ENCODE data around the gene OR56A5. TPM values are rescaled to one million over a fixed set of nuclear protein-coding genes. Genes with fewer than 3 reads are reported as not detected.

Gene OR56A5, protein sequence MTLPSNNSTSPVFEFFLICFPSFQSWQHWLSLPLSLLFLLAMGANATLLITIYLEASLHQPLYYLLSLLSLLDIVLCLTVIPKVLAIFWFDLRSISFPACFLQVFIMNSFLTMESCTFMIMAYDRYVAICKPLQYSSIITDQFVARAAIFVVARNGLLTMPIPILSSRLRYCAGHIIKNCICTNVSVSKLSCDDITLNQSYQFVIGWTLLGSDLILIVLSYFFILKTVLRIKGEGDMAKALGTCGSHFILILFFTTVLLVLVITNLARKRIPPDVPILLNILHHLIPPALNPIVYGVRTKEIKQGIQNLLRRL
- total RNA-seq (2014; rRNA removed; shearing (Covaris generic)), result 0.18 TPM in 1 of 2 replicates, not detected in the other

DNA sequence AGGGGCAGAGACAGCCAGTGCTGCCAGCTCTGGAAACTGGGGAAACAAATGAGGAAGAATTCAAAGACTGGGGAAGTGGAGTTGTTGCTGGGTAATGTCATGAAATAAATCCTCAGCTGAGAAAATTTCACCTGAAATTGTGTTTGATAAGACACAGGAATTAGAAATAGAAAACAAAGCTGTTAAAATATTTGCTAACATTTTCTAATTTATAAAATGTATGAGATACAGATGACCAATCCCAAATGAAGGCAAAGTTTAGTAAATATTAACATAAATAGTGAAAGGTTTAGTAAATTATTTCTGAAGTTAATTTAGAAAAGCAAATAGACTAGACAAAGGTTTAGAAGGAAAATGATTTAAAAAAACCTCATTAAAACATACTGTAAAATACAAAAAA, at the start of gene OR56A5:
Gene OR56A5 (minus strand): TSS at position 101 of the 400 bp plus-strand sequence. CDS start 0 bp downstream, at position 101.
- Histone ChIP-seq H3K4me3 (ENCODE audit: insufficient read depth, low read depth, low read length) (no peak within 1 kb of the TSS), H3K36me3 (replicated peaks; ENCODE audit: control insufficient read depth, insufficient read depth, low read length) (no peaks in the 10 kb centered on the region)

DNA sequence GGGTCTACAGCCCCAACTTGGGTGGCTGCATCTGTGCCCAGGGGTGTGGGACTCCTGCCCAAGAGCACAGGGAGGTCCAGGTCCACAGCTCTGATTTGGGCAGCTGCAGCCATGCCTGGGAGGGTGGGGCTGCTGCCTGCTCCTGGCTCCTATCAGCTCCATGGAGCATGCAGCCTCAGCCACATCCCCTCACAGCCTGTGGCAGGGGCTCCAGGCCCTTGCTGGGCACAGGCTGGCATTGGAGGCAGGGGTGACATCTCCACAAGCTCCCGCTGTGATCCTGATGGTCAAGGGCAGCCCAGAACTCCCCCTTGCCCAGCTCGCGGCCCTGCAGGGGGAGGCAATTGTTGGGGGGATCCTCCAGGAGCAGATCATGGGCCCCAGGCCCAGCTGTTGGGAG, 44.7 kb upstream of the OR56A5 start:
- Histone ChIP-seq H3K36me3 (replicated peaks; ENCODE audit: control insufficient read depth, insufficient read depth, low read length) (no peaks in the 10 kb centered on the region), H3K27me3 (ENCODE audit: control insufficient read depth, insufficient read depth, low read length) (no peaks in the 10 kb centered on the region), H3K4me3 (ENCODE audit: insufficient read depth, low read depth, low read length) (no peak overlapping the region)
- DNase-seq, result no peak

More for the DNA sequence above, at the start of gene OR56A5:
- no peaks in the 10 kb centered on the region for H3K27me3 ChIP-seq (ENCODE audit: control insufficient read depth, insufficient read depth, low read length)
- no peak for DNase-seq

DNA sequence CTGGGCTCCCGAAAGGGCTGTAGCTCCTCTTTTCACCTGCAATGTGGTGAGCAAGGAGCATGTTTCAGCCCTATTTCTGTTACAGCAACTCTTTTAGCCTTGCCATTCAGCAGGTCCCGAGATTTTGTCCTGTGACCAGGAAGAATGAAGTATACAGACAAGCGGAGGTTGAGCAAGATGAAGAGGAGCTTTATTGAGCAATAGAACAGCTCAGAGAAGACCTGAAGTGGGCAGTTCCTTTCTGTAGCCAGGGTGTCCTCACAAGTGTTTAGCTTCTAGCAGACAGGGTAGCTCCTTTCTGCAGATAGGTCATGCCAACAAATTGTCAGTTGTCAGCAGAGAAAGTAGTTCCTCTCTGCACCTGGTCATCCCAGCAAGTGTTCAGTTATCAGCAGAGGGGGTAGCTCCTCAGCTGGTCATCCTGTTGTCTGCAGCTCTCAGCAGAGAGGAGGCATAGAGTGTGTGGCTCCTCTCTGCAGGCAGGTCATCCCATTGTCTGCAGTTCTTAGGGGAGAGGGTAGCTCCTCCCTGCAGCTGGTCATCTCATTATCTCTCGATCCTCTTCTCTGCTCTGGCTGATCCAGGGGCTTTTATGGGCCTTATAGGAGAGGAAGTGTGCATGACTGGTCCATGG, 43.9 kb upstream of the OR56A5 start:
- no peaks in the 10 kb centered on the region for H3K27me3 ChIP-seq (ENCODE audit: control insufficient read depth, insufficient read depth, low read length)
- no peaks in the 10 kb centered on the region for H3K36me3 ChIP-seq (replicated peaks; ENCODE audit: control insufficient read depth, insufficient read depth, low read length)
- H3K4me3 ChIP-seq (ENCODE audit: insufficient read depth, low read depth, low read length), result no peak overlapping the region
- DNase-seq, result no peak

DNA sequence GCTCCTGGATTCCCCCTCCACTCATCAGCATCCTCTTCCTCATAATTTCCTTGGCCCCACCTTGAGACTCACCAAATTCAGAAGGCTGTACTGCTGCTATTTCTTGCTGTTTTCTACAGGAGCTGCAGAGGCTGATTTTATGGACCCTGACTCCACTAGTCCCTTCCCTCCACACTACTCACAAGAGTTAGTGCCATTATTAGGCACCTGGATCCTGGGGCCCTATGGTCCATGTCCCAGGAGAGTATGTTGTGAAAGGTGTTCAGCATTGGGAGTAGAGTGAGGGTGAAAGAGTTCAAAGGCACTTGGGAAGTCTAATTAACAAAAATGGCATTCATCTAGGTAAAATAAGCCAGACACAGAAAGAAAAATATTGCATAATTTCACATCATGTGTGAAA, 38.6 kb upstream of the OR56A5 start, which contains the start of gene OR56A4:
Gene OR56A4 (minus strand): TSS at position 101 of the 400 bp plus-strand sequence. CDS start 3,954 bp downstream, outside the sequence.
- H3K36me3 ChIP-seq (replicated peaks; ENCODE audit: control insufficient read depth, insufficient read depth, low read length), result no peaks in the 10 kb centered on the region
- DNase-seq, result no peak
- H3K27me3 ChIP-seq (ENCODE audit: control insufficient read depth, insufficient read depth, low read length), result no peaks in the 10 kb centered on the region
- H3K4me3 ChIP-seq (ENCODE audit: insufficient read depth, low read depth, low read length), result no peak within 1 kb of the TSS

DNA sequence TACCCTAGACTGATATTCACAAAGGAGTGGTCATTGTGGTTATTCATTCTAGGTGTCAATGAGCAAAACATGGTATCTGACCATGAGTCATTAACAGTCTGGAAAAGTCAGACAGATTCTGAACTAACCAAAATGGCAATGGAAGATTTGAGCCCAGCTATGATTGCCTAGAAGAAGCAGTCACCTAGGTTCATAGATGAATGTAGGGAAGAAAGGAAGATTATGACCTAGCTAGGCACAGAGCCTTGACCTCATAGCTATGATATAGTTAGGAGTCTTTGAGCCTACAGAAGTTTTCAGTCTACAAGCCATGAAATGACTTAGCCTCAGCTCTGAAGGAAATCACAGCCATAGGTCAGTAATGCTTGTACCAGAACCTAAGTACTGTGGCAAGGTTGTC, 38.1 kb upstream of the OR56A5 start:
- no peak for DNase-seq
- Histone ChIP-seq H3K4me3 (ENCODE audit: insufficient read depth, low read depth, low read length) (no peak overlapping the region), H3K27me3 (ENCODE audit: control insufficient read depth, insufficient read depth, low read length) (no peaks in the 10 kb centered on the region), H3K36me3 (replicated peaks; ENCODE audit: control insufficient read depth, insufficient read depth, low read length) (no peaks in the 10 kb centered on the region)

DNA sequence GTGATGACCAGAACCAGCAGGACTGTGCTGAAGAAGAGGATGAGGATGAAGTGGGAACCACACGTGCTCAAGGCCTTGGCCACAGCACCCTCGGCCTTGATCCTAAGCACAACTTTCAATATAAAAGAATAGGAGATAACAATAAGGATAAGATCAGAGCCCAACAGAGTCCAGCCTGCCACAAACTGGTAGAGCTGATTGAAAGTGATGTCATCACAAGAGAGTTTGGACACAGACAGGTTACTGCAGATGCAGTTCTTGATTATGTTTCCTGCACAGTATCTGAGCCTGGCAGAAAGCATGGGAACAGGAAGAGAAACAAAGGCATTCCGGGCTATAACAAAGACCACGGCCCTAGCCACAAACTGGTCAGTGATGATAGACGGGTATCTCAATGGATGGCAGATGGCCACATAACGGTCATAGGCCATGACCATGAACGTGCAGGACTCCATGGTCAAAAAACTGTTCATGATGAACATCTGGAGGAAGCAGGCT, 34.0 kb upstream of the OR56A5 start:
- H3K27me3 ChIP-seq (ENCODE audit: control insufficient read depth, insufficient read depth, low read length), result no peaks in the 10 kb centered on the region
- DNase-seq, result no peak
- H3K4me3 ChIP-seq (ENCODE audit: insufficient read depth, low read depth, low read length), result no peak overlapping the region
- no peaks in the 10 kb centered on the region for H3K36me3 ChIP-seq (replicated peaks; ENCODE audit: control insufficient read depth, insufficient read depth, low read length)

DNA sequence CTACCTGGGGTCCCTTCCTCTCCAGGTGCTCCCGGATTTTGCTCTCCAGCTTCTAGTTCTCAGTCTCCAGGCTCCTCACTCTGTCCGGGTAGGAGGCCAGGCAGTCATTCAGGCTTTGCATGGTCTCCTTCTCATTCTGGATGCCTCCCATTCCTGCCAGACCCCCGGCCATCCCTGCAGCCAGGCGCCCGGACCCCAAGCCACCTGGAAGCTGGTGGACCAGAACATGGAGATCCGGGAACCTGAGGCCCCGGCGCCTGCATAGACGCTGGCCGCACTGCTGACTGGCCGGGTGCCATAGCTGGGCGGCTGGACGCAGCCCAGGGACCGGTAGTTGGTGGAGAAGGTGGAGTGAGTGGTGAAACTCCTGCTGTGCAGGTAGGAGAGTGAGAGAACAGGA, 26.5 kb upstream of the OR56A5 start:
- Histone ChIP-seq H3K27me3 (ENCODE audit: control insufficient read depth, insufficient read depth, low read length) (no peaks in the 10 kb centered on the region), H3K4me3 (ENCODE audit: insufficient read depth, low read depth, low read length) (no peak overlapping the region), H3K36me3 (replicated peaks; ENCODE audit: control insufficient read depth, insufficient read depth, low read length) (no peaks in the 10 kb centered on the region)
- DNase-seq, result no peak

DNA sequence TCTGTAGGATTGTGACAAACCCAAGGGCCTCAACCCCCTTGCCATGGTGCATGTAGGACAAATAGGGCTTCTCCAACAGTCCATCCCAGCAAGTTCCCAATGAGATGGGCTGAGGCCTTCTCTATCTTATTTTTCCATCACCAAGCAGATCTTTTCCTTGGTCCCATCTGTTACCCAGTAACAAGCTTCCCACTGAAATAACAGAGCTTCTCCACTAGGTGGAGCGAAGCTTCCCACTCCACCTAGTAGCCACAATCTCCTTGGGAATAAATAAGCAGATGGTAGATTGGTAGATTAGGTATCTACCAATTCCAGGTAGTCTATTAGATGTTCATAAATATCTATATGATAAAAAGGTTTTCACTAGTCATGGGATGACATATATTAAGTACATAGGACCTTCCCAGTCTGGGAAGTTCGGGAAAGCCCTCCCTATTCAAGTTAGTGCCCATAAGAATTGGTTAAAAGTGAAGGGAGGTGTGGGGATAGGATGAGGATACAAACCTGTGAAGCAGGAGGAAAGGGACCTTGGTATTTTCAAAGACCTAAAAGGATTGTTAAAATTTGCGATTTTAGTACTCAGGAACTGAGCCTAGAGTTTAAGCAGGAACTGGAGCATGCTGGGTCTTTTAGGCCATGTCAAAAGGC, 24.4 kb upstream of the OR56A5 start:
- no peaks in the 10 kb centered on the region for H3K36me3 ChIP-seq (replicated peaks; ENCODE audit: control insufficient read depth, insufficient read depth, low read length)
- peak; percentile 67 for DNase-seq
- no peaks in the 10 kb centered on the region for H3K27me3 ChIP-seq (ENCODE audit: control insufficient read depth, insufficient read depth, low read length)
- H3K4me3 ChIP-seq (ENCODE audit: insufficient read depth, low read depth, low read length), result no peak overlapping the region

DNA sequence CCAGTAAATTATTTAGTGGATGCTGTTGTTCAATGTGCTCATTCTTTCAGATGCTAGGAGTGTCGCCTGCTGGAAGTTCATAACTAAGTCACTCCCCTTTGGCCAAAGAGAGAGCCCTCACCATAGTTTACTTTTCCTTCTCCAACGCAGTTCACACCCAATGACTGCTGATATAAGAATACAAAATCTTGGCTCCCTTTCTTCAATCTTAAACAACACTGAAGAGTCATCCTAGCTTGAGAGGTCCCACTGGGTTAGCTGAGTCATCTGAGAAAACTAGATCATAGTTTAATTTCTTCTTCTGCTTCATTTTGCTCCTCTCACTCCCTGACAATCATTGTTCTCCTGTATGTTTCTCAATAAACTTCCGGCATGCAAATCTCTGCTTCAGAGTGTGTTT, 23.9 kb upstream of the OR56A5 start:
- Histone ChIP-seq H3K4me3 (ENCODE audit: insufficient read depth, low read depth, low read length) (no peak overlapping the region), H3K27me3 (ENCODE audit: control insufficient read depth, insufficient read depth, low read length) (no peaks in the 10 kb centered on the region), H3K36me3 (replicated peaks; ENCODE audit: control insufficient read depth, insufficient read depth, low read length) (no peaks in the 10 kb centered on the region)
- DNase-seq, result no peak

DNA sequence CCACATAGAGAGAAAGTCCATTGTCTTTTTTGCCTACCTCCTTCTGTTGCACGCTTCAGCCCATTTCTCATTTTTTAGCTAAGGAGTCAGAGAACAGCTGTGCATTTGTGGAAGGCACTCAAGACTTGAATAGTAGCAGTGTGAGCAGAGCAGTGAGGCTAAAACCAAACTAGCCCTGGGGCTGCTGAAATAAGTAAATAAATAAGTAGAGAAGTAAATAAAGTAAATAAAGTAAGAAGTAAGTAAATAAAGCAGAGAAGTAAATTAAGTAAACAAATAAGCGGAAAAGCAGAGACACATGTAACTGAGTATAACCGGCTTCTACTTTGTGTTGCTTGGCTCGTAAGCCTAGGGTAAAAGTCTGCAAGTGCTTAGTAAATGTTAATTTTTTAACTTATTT, 20.9 kb upstream of the OR56A5 start:
- Histone ChIP-seq H3K4me3 (ENCODE audit: insufficient read depth, low read depth, low read length) (no peak overlapping the region), H3K36me3 (replicated peaks; ENCODE audit: control insufficient read depth, insufficient read depth, low read length) (no peaks in the 10 kb centered on the region), H3K27me3 (ENCODE audit: control insufficient read depth, insufficient read depth, low read length) (no peaks in the 10 kb centered on the region)
- DNase-seq, result no peak

DNA sequence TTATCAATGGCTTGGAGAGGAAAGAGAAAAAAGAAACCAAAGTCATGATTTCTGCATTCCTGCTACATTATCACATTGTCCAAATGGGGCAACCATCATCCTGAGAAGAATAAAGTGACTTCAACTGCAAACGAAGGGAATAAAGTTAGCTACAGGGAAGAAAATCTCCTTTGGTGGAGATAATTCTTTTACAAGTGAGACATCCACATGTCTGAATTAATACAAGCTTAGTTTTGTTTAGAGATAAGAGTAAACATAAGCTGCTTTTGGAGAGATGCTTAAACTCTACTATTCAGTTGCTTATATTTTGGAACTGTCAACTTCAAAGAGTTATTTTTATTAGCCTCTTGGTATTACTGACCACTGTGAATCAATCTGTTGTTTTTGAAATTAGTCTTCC, 18.6 kb upstream of the OR56A5 start, which contains the start of gene OR52L1:
Gene OR52L1 (minus strand): TSS at position 101 of the 400 bp plus-strand sequence. CDS start 55 bp downstream, at position 46.
- H3K27me3 ChIP-seq (ENCODE audit: control insufficient read depth, insufficient read depth, low read length), result no peaks in the 10 kb centered on the region
- no peak for DNase-seq
- no peaks in the 10 kb centered on the region for H3K36me3 ChIP-seq (replicated peaks; ENCODE audit: control insufficient read depth, insufficient read depth, low read length)
- no peak within 1 kb of the TSS for H3K4me3 ChIP-seq (ENCODE audit: insufficient read depth, low read depth, low read length)

DNA sequence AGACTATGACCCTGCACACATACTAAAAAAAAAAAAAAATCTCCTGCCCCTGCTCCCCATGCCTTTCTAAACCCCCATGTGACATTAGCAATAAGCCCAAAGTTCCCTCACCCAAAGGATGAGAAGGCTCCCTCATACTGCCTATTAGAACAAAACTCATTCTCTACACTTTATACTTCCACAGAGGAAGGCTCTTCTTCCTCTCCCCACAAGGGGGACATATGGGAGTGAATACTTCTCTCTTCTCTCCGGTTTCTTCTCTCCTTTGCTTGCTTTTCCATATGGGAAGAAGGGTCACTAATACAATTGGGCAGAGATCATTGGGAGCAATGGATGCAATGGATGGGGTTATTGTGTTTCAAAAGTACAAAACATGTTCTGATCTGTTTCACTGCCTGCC, 15.1 kb upstream of the OR56A5 start:
- Histone ChIP-seq H3K36me3 (replicated peaks; ENCODE audit: control insufficient read depth, insufficient read depth, low read length) (no peaks in the 10 kb centered on the region), H3K4me3 (ENCODE audit: insufficient read depth, low read depth, low read length) (no peak overlapping the region), H3K27me3 (ENCODE audit: control insufficient read depth, insufficient read depth, low read length) (no peaks in the 10 kb centered on the region)
- DNase-seq, result no peak

DNA sequence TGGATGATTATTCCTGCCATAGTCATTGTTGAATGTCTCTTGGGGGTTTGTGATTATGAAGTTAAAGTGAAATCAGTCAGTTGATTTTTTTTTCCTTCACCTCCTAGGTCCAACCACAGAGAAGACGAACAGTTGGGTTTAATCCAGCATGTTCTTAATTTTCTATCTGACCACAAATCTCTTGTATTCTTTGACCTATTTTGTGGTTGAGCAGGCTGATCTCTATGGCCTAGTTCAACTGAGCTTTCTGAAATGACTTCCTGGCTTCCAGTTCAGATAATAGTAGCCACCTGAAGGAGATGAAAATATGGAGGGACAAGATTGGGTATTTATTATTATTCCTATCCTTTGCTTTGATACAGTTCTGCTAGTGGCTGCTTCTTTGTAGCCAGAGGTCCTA, 5.2 kb upstream of the OR56A5 start:
- Histone ChIP-seq H3K36me3 (replicated peaks; ENCODE audit: control insufficient read depth, insufficient read depth, low read length) (no peaks in the 10 kb centered on the region), H3K27me3 (ENCODE audit: control insufficient read depth, insufficient read depth, low read length) (no peaks in the 10 kb centered on the region), H3K4me3 (ENCODE audit: insufficient read depth, low read depth, low read length) (no peak overlapping the region)
- no peak for DNase-seq

DNA sequence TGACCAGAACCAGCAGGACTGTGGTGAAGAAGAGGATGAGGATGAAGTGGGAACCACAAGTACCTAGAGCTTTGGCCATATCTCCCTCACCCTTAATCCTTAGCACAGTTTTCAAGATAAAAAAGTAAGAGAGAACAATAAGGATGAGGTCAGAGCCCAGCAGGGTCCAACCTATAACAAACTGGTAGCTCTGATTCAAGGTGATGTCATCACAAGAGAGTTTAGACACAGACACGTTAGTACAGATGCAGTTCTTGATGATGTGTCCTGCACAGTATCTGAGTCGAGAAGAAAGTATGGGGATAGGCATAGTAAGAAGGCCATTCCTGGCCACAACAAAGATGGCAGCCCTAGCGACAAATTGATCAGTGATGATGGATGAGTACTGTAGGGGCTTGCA, 586 bp downstream of the OR56A5 start:
- no peak for DNase-seq
- no peak overlapping the region for H3K4me3 ChIP-seq (ENCODE audit: insufficient read depth, low read depth, low read length)
- no peaks in the 10 kb centered on the region for H3K36me3 ChIP-seq (replicated peaks; ENCODE audit: control insufficient read depth, insufficient read depth, low read length)
- H3K27me3 ChIP-seq (ENCODE audit: control insufficient read depth, insufficient read depth, low read length), result no peaks in the 10 kb centered on the region

DNA sequence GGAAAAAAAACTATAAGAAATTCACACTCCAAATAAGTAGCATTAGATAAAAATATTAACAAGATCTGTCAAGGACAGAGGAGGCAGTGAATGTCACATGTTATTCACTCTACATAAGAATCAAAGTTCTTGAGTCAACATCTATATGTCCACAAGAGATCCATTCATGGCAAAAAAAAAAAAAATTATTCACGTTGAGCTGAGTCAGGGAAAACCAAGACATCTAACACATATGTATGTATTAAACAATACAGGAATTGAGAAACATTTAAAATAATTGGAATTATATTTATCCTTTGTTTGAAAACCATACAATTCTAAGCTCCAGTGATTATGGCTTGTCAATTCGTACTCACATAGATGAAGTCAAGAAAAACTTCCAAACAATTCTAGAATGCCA, 1.3 kb downstream of the OR56A5 start:
- DNase-seq, result no peak
- Histone ChIP-seq H3K4me3 (ENCODE audit: insufficient read depth, low read depth, low read length) (no peak overlapping the region), H3K36me3 (replicated peaks; ENCODE audit: control insufficient read depth, insufficient read depth, low read length) (no peaks in the 10 kb centered on the region)

More for the DNA sequence above, 1.3 kb downstream of the OR56A5 start:
- no peaks in the 10 kb centered on the region for H3K27me3 ChIP-seq (ENCODE audit: control insufficient read depth, insufficient read depth, low read length)

All from H7 (cell line).